Natural killer cell treated with Interleukin-12 subunit alpha and Interleukin-12 subunit beta and Interleukin-15 and Interleukin-18, amount 100 ng/mL, for 72 hours (primary cell): ENCODE results near the gene KLF7. TPM values are rescaled to one million over a fixed set of nuclear protein-coding genes. Genes with fewer than 3 reads are reported as not detected.

Experiments
- ATAC-seq, 2 donors: fragments of 150-1000 bp; cut with Tn5 transposase in 1 of 2; sonication (Bioruptor Pico), chemical (Tn5 transposase) in 1 of 2; 2 replicates each; pipeline ENCODE4 v1.10.0; 2021
- DNase-seq: peaks from one replicate; pipeline ENCODE4 v3.0.0; 2022; ENCODE audit warnings: low spot score
- H3K27ac Mint-ChIP-seq, 2 donors: 1 replicate in 1 of 2; 2 replicates in 1 of 2; pipeline ENCODE4 v1.8.0; 2022; ENCODE audit warnings: mixed read lengths in 2 of 2, mild to moderate bottlenecking in 1 of 2, moderate library complexity in 1 of 2
- H3K27me3 Mint-ChIP-seq, 2 donors: 1 replicate in 1 of 2; 2 replicates in 1 of 2; pipeline ENCODE4 v1.8.0; 2022; ENCODE audit warnings: mixed read lengths in 2 of 2
- H3K36me3 Mint-ChIP-seq: one replicate; pipeline ENCODE4 v1.8.0; 2022; ENCODE audit warnings: mixed read lengths
- H3K4me1 Mint-ChIP-seq, 2 donors: 1 replicate in 1 of 2; 2 replicates in 1 of 2; pipeline ENCODE4 v1.8.0; 2022; ENCODE audit warnings: low read depth in 2 of 2, mixed read lengths in 2 of 2, mild to moderate bottlenecking in 1 of 2
- H3K4me3 Mint-ChIP-seq: one replicate; pipeline ENCODE4 v1.8.0; 2022; ENCODE audit warnings: mixed read lengths
- H3K9me3 Mint-ChIP-seq: 2 replicates; pipeline ENCODE4 v1.8.0; 2022; ENCODE audit warnings: mixed read lengths
- total RNA-seq, 2 donors: library from RNA; stranded (reverse); gene quantifications; one replicate each; pipeline ENCODE4 v1.2.3, GENCODE V29; 2022

The KLF7 gene
- total RNA-seq, 2 donors from 2014 or later: 13.3 to 49.1 TPM

DNA sequence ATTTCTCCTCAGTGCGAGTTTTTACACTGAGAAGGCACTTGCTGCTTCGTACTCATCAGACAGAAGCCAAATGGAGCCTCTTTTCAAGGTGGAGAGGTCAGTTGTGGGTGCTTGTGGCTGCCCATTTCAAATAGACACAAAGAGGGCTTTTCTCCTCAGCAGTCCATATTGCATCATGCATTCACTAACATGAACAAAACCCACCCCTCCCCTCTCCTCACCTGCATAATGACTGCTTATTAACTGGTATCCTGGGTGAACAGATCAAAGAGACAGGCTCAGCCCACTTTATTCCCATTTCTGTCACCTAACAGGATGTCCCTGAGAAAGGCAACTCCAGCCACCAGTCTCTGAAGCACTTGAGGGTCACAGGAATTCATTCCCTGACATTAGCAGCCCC, 28.9 kb downstream of the KLF7 start:
- no peak for ATAC-seq
- Mint-ChIP-seq H3K27ac (peak overlapping the region in 1 of 2 donors; percentile 7), H3K36me3 (peaks cover 7% of the 10 kb centered on the region), H3K4me1 (peaks cover 31 to 38% of the 10 kb centered on the region in 2 donors), H3K9me3 (peaks cover 4% of the 10 kb centered on the region), H3K27me3 (peaks cover 0 to 2% of the 10 kb centered on the region in 2 donors), H3K4me3 (no peak overlapping the region)
- no peak for DNase-seq

DNA sequence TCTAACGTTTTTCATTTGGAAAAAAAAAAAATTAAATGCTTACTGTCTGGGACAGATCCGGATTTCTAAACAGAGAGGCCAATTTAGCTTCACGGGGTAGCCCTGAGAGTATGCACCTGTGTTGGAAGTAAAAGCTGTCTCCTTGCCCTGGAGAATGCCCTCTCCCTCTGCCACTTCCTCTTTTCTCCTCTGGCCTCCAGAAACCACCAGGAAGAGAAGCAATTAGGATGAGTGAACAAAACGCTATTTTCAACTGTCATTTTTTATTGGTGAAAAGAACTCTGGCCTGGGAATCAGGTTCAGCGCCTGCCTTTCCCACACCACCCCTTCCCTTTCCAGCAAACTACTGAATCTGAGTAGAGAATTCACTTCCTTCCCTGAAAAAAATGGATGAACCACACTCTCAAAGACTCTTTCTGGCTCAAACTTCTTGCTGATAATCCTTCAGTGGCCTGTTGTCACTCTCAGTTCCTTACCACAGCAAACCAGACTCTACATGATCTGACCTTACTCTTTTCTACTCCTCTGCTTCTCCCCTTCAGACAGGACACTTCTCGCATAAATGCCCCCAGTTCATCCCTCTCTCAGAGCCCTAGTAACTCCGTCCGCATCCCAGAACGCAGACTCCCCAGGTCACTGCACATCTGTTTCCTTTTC, 29.8 kb downstream of the KLF7 start:
- Mint-ChIP-seq H3K4me3 (no peak overlapping the region), H3K27me3 (peaks cover 0 to 2% of the 10 kb centered on the region in 2 donors), H3K27ac (peak overlapping the region in 1 of 2 donors; percentile 7), H3K9me3 (peaks cover 4% of the 10 kb centered on the region), H3K36me3 (peaks cover 7% of the 10 kb centered on the region), H3K4me1 (peaks cover 31 to 40% of the 10 kb centered on the region in 2 donors)
- DNase-seq: no peak
- no peak for ATAC-seq

GRCh38 chr2:207135340-207135739, 30.4 kb downstream of the KLF7 start:
- H3K9me3 Mint-ChIP-seq: peaks cover 4% of the 10 kb centered on the region
- no peak for DNase-seq
- H3K4me1 Mint-ChIP-seq: peaks cover 33 to 38% of the 10 kb centered on the region in 2 donors
- peaks cover 0 to 2% of the 10 kb centered on the region in 2 donors for H3K27me3 Mint-ChIP-seq
- H3K4me3 Mint-ChIP-seq: no peak overlapping the region
- ATAC-seq: no peak
- H3K27ac Mint-ChIP-seq: no peak overlapping the region
- H3K36me3 Mint-ChIP-seq: peaks cover 7% of the 10 kb centered on the region

DNA sequence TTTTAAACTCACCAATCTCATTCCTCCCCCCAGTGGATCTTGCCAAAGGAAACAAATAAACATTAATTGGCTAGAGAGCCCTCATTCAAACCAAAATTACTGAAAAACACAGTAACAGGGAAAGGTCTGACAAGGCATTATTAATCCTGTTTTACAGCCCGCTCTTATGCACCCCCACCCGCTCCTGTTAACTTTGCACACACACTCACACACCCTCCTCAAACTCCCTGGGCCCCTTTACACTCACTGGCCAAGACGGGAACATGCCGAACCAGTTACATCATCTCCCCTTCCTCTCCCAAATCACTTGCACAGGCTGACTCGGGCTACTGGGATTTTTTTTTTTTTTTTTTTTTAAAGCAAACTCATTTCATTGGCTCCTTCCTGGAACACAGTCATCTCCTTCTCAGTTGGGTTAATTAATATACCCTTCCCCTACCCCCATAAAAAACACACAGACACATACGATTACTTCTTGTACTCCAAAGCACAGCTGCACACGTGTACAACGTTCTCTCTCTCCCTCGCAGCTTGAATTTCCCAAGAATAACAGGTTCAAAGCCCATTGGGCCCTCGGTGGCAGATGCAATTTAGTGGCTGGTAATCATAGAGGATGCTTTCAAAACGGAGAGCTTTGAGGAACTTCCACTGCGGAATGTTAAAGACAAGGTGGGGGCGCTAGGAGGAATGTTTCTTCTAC, 31.8 kb downstream of the KLF7 start:
- Mint-ChIP-seq H3K4me3 (no peak overlapping the region), H3K27me3 (peaks cover 0 to 2% of the 10 kb centered on the region in 2 donors), H3K27ac (no peak overlapping the region), H3K36me3 (peaks cover 7% of the 10 kb centered on the region), H3K4me1 (peaks cover 42 to 47% of the 10 kb centered on the region in 2 donors), H3K9me3 (peaks cover 4% of the 10 kb centered on the region)
- ATAC-seq (no peak), DNase-seq (no peak)

DNA sequence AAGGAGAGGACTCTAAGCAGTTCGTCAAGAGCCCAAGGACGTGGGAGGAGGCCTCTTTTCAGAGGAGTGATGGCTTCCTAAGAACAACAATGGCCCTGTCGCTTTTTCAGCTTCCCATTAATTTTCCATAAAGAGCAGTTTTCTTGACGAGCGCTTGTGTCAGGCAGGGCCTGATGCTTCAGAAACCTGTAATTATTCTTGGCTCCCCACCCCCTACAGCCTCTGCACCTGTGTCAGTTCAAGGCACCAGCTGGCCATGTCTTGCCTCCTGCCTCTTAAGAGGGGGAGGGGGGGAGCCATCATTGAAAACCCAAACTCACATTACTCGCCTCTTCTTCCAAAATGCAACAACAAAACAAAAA, 32.3 kb downstream of the KLF7 start:
- H3K4me3 Mint-ChIP-seq: no peak overlapping the region
- H3K4me1 Mint-ChIP-seq: peaks cover 47 to 52% of the 10 kb centered on the region in 2 donors
- ATAC-seq: no peak
- peaks cover 4% of the 10 kb centered on the region for H3K9me3 Mint-ChIP-seq
- H3K27me3 Mint-ChIP-seq: peaks cover 0 to 2% of the 10 kb centered on the region in 2 donors
- H3K36me3 Mint-ChIP-seq: peaks cover 7% of the 10 kb centered on the region
- H3K27ac Mint-ChIP-seq: no peak overlapping the region
- DNase-seq: no peak

- peak overlapping the region in 1 of 2 donors; percentile 47 for H3K27ac Mint-ChIP-seq
- peaks cover 4% of the 10 kb centered on the region for H3K9me3 Mint-ChIP-seq
- no peak overlapping the region for H3K4me3 Mint-ChIP-seq
- H3K27me3 Mint-ChIP-seq: peaks cover 0 to 2% of the 10 kb centered on the region in 2 donors
- no peak for DNase-seq
- no peak for ATAC-seq
- peaks cover 7% of the 10 kb centered on the region for H3K36me3 Mint-ChIP-seq
- peaks cover 49 to 58% of the 10 kb centered on the region in 2 donors for H3K4me1 Mint-ChIP-seq
These were observed 33.7 kb downstream of the KLF7 start for GRCh38 chr2:207132019-207132418.

- no peak for DNase-seq
- H3K4me1 Mint-ChIP-seq: peaks cover 50 to 57% of the 10 kb centered on the region in 2 donors
- ATAC-seq: no peak
- H3K9me3 Mint-ChIP-seq: peaks cover 4% of the 10 kb centered on the region
- H3K36me3 Mint-ChIP-seq: peaks cover 6% of the 10 kb centered on the region
- peak overlapping the region in 1 of 2 donors; percentile 47 for H3K27ac Mint-ChIP-seq
- no peak overlapping the region for H3K4me3 Mint-ChIP-seq
- H3K27me3 Mint-ChIP-seq: peaks cover 0 to 2% of the 10 kb centered on the region in 2 donors
These were observed 34.2 kb downstream of the KLF7 start for GRCh38 chr2:207131594-207131993.

DNA sequence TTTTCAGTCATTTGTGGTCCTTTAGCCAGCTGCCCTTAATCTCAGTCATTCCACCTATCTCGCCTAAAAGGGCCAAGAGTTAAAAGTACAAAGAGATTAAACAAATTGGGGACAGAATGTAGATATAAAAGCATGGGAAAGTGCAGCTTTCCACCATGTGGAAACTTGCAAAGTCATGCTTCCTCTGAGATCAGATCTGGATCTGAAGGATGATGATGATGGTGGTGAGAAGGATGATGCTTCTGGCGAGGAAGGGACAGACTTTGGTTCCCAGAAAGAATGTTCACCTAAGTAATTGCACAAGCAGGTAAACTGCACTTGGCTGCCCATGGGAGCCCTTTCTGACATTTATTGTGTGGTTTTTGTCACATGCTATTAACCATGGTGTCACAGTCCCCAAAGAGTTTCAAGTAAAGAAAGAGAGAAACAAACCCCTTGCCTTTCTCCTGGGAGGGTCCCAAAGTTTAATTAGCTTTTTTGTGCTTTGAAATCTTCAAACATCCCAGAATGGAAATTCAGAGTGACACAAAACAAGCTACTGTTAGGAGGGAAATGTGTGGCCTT, 34.7 kb downstream of the KLF7 start:
- Mint-ChIP-seq H3K9me3 (peaks cover 4% of the 10 kb centered on the region), H3K4me3 (no peak overlapping the region), H3K36me3 (peaks cover under 1% of the 10 kb centered on the region), H3K27ac (peak overlapping the region in 1 of 2 donors; percentile 47), H3K4me1 (peaks cover 47 to 51% of the 10 kb centered on the region in 2 donors), H3K27me3 (no peaks in the 10 kb centered on the region)
- DNase-seq (no peak), ATAC-seq (no peak)

DNA sequence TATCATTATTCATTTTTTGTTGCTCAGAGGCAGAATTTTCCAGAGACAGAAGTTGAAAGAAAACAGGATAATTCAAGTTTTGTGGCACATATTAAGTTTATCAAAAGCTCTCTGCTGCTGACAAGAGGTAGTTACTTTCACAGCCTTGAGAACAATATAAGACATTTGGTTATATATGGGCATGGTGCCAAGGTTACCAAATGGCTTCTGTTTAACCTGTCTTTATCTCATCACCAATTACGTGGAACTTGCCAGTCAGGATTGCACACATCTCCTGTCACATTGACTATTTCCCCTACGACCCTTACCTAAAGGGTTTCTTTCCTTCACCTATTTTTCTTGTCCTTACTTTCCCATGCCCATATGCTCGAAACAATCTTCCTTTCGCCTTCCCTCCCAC, 35.9 kb downstream of the KLF7 start:
- H3K36me3 Mint-ChIP-seq: no peaks in the 10 kb centered on the region
- peak overlapping the region in 1 of 2 donors; percentile 8 for H3K27ac Mint-ChIP-seq
- peaks cover 4% of the 10 kb centered on the region for H3K9me3 Mint-ChIP-seq
- DNase-seq: no peak
- no peaks in the 10 kb centered on the region for H3K27me3 Mint-ChIP-seq
- H3K4me1 Mint-ChIP-seq: peaks cover 41 to 48% of the 10 kb centered on the region in 2 donors
- no peak overlapping the region for H3K4me3 Mint-ChIP-seq
- no peak for ATAC-seq

- peaks cover 37 to 41% of the 10 kb centered on the region in 2 donors for H3K4me1 Mint-ChIP-seq
- H3K27me3 Mint-ChIP-seq: no peaks in the 10 kb centered on the region
- ATAC-seq: no peak
- no peak for DNase-seq
- H3K9me3 Mint-ChIP-seq: no peaks in the 10 kb centered on the region
- no peaks in the 10 kb centered on the region for H3K36me3 Mint-ChIP-seq
- H3K4me3 Mint-ChIP-seq: no peak overlapping the region
- H3K27ac Mint-ChIP-seq: peak overlapping the region in 1 of 2 donors; percentile 58
These were observed 36.9 kb downstream of the KLF7 start for GRCh38 chr2:207128867-207129266.

- Mint-ChIP-seq H3K4me1 (peaks cover 44% of the 10 kb centered on the region in 2 donors), H3K27ac (peak overlapping the region in 1 of 2 donors; percentile 17), H3K4me3 (no peak overlapping the region), H3K27me3 (no peaks in the 10 kb centered on the region), H3K36me3 (no peaks in the 10 kb centered on the region), H3K9me3 (no peaks in the 10 kb centered on the region)
- no peak for DNase-seq
- no peak for ATAC-seq
These were observed 38.9 kb downstream of the KLF7 start for GRCh38 chr2:207126724-207127308.

DNA sequence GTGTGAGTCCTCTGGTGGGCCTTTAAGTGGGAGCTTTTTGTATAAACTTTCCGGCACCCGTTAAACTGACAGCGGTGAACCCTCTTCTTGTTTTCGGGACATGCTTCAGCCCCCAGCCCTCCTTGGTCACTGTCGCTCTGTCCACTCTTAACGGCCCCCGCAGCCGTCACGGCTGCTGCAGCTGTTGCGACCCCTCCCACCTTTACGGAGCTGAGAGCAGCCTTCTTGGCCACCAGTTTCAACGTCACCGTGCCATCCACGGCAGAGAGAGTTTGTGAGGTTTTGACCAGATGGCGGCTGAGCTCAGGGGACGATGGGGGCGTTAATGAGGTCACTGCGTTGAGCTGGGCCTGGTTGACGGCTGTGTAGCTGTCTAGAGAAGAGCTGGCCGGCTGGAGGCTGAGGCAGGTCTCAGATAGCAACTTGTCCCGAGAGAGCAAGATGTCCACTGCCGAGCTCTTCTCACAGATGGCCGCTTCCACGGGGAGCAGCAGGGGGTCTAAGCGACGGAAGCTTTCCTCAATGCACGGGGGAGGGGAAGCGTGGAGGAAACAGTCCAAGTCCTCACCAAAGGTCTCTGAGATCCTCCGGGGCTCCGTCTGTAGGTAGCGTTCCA, 41.9 kb downstream of the KLF7 start:
- Mint-ChIP-seq H3K27me3 (no peaks in the 10 kb centered on the region), H3K9me3 (no peaks in the 10 kb centered on the region), H3K4me3 (no peak overlapping the region), H3K36me3 (no peaks in the 10 kb centered on the region), H3K4me1 (peaks cover 26 to 36% of the 10 kb centered on the region in 2 donors), H3K27ac (no peak overlapping the region)
- no peak for DNase-seq
- ATAC-seq: no peak

DNA sequence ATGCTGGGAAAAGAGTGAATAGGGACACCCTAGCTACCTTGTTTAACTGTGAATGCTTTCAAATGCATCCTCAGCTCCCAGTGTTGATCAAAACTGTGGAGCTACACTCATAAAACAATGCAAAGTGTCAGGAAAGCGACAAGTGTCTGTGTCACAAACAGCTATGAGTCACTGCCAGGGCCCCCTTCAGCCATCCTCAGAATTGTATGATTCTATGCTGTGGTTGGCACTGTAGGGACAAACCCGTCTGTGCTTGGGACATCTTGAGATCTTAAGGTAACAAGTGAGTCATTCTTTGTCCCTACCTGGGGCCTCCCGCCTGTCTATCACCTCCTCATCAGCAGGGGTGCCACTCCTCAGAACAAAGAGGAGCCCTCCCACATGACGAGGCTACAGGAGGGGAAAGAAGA, 42.4 kb downstream of the KLF7 start:
- Mint-ChIP-seq H3K9me3 (no peaks in the 10 kb centered on the region), H3K27ac (peak overlapping the region in 1 of 2 donors; percentile 62), H3K36me3 (no peaks in the 10 kb centered on the region), H3K4me1 (peaks cover 21 to 32% of the 10 kb centered on the region in 2 donors), H3K4me3 (no peak overlapping the region), H3K27me3 (no peaks in the 10 kb centered on the region)
- DNase-seq: no peak
- peak in 1 of 2 donors; percentile 82 for ATAC-seq
